ENCODE results near the gene CREBBP.

Gene CREBBP

DNA sequence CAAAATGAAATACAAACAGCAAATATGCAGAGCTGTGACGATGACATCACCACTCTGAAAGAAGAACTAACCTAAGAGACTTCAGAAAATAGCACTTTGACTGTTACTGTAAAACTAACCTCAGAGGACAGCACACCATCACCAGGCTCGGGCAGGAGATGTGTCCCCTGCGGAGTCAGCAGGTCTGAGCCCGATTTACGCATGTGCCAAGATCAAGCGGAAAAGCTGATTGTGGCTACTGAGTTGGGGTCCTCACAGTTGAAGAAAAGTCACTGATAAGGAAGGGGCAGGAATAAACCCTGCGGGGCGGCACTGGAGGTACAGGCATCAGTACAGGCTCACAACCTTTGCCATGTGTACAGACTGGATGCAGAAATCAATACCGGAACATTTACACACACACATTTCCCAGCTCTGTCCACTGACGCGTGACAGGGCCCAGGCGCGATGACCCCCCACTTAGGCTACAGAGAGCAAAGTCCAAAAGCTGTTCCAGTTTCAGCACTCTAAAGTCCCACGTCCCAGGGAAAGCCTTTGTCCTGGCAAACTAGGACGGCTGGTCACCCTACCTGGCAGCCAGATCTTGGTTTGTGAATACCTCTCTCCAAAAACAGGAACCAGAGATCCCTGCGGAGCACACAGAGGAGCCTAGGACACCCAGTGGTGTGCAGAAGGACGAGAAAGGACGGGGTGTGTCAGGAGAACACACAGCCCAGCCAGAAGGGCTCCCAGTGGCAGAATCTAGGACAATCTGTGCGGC lies 184.7 kb downstream of the CREBBP start:
- Mint-ChIP-seq H3K9me3 (no peaks in the 10 kb centered on the region), H3K4me1 (peaks cover 31% of the 10 kb centered on the region), H3K4me3 (peak overlapping the region; percentile 20 to 63 (median 54)), H3K27me3 (ENCODE audit: low read depth) (no peaks in the 10 kb centered on the region), H3K27ac (peak overlapping the region; percentile 80 to 98 (median 82)), H3K36me3 (ENCODE audit: low read depth) (peaks cover 12% of the 10 kb centered on the region)
- TF ChIP-seq, protein P1, sequence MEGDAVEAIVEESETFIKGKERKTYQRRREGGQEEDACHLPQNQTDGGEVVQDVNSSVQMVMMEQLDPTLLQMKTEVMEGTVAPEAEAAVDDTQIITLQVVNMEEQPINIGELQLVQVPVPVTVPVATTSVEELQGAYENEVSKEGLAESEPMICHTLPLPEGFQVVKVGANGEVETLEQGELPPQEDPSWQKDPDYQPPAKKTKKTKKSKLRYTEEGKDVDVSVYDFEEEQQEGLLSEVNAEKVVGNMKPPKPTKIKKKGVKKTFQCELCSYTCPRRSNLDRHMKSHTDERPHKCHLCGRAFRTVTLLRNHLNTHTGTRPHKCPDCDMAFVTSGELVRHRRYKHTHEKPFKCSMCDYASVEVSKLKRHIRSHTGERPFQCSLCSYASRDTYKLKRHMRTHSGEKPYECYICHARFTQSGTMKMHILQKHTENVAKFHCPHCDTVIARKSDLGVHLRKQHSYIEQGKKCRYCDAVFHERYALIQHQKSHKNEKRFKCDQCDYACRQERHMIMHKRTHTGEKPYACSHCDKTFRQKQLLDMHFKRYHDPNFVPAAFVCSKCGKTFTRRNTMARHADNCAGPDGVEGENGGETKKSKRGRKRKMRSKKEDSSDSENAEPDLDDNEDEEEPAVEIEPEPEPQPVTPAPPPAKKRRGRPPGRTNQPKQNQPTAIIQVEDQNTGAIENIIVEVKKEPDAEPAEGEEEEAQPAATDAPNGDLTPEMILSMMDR (IDR thresholded peaks at IDR 0.05; ENCODE audit: unreplicated experiment in 3 of 3): no peak

GRCh38 chr16:3694051-3694450 lies 186.5 kb downstream of the CREBBP start:
- Mint-ChIP-seq H3K36me3 (ENCODE audit: low read depth) (peaks cover 19% of the 10 kb centered on the region), H3K9me3 (no peaks in the 10 kb centered on the region), H3K4me1 (peaks cover 38% of the 10 kb centered on the region), H3K4me3 (no peak overlapping the region), H3K27me3 (ENCODE audit: low read depth) (no peaks in the 10 kb centered on the region), H3K27ac (peak overlapping the region in 1 of 3 experiments; percentile 86)
- TF ChIP-seq, protein P1 (IDR thresholded peaks at IDR 0.05; ENCODE audit: unreplicated experiment in 3 of 3): no peak

DNA sequence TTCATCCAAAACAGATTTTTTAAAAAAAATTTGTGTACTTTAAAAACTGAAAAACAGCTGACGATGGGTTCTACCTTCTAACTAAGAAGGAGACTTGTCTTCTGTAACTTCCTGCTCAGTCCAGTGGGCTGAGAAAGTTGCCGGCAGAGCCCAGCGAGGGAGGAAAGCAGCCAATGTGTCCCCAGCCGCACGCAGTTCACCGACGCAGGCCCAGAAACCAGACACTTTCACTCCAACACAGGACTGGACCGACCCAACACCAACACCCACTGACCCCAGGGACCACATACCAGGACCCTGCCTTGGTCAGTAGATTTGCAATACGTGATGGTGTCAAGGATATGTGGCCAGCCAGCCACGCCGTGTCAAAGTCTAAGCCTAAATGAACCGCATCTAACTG lies 188.8 kb downstream of the CREBBP start:
- TF ChIP-seq, protein P1 (IDR thresholded peaks at IDR 0.05; ENCODE audit: unreplicated experiment in 3 of 3): no peak
- Mint-ChIP-seq H3K36me3 (ENCODE audit: low read depth) (peaks cover 39% of the 10 kb centered on the region), H3K4me3 (peak overlapping the region in 1 of 3 experiments; percentile 19), H3K27me3 (ENCODE audit: low read depth) (no peaks in the 10 kb centered on the region), H3K4me1 (peaks cover 34% of the 10 kb centered on the region), H3K27ac (peak overlapping the region; percentile 78 to 93 (median 87)), H3K9me3 (no peaks in the 10 kb centered on the region)

- peak overlapping the region; percentile 92 to 93 (median 93) for H3K27ac Mint-ChIP-seq
- H3K9me3 Mint-ChIP-seq: no peaks in the 10 kb centered on the region
- peak overlapping the region; percentile 52 to 64 (median 55) for H3K4me3 Mint-ChIP-seq
- TF ChIP-seq, protein P1 (IDR thresholded peaks at IDR 0.05; ENCODE audit: unreplicated experiment in 3 of 3): no peak
- peaks cover 37% of the 10 kb centered on the region for H3K36me3 Mint-ChIP-seq (ENCODE audit: low read depth)
- H3K4me1 Mint-ChIP-seq: peaks cover 30% of the 10 kb centered on the region
- no peaks in the 10 kb centered on the region for H3K27me3 Mint-ChIP-seq (ENCODE audit: low read depth)
These were observed 189.4 kb downstream of the CREBBP start for GRCh38 chr16:3690980-3691720.

DNA sequence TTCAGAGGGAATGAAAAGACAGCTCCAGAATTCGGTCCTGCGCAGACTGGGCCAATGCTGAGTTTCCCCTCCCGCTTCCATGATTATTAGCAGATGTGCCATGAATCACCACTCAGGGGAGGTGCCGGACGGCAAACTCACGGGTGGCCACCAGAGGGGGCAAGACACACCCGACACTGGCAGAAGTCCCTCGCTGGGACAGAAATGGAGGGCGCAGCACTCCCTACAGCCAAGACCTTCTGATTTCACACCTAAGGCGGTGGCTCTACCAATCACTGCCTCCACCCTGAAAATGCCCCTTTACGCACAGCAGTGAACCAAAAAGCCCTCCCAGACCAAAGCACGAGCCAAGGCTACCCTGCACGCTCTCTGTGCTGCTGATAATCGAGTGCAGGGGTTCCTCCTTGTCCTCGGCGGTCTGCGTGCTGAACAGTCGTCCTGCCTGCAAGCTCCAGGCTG lies 190.0 kb downstream of the CREBBP start:
- peak overlapping the region; percentile 87 to 93 (median 92) for H3K27ac Mint-ChIP-seq
- peaks cover 24% of the 10 kb centered on the region for H3K4me1 Mint-ChIP-seq
- TF ChIP-seq, protein P1 (IDR thresholded peaks at IDR 0.05; ENCODE audit: unreplicated experiment in 3 of 3): peak; percentile 89 to 96 (median 90)
- H3K4me3 Mint-ChIP-seq: peak overlapping the region; percentile 52 to 64 (median 55)
- no peaks in the 10 kb centered on the region for H3K27me3 Mint-ChIP-seq (ENCODE audit: low read depth)
- H3K9me3 Mint-ChIP-seq: no peaks in the 10 kb centered on the region
- H3K36me3 Mint-ChIP-seq (ENCODE audit: low read depth): peaks cover 41% of the 10 kb centered on the region
